ENCODE results near the gene PEX5L.

DNA sequence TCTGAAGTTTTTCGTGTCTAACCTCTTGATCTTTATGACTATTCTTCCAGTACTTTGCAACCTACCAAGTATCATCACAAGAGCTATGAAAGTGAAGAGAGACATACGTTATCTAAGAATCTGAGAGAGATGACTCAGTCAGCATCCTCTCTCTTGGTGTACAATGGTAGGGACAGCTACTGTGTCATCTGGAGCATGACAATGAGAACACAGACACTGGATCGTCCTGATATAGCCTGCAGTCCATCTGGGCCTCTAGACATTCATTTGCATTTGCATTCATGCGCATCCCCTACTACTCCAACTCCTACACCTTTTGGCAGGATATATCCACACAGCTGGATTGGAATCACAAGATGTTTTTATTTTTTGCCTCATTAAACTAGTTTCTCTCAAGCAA is 115.2 kb downstream of the PEX5L start:
- TF ChIP-seq, protein P1, sequence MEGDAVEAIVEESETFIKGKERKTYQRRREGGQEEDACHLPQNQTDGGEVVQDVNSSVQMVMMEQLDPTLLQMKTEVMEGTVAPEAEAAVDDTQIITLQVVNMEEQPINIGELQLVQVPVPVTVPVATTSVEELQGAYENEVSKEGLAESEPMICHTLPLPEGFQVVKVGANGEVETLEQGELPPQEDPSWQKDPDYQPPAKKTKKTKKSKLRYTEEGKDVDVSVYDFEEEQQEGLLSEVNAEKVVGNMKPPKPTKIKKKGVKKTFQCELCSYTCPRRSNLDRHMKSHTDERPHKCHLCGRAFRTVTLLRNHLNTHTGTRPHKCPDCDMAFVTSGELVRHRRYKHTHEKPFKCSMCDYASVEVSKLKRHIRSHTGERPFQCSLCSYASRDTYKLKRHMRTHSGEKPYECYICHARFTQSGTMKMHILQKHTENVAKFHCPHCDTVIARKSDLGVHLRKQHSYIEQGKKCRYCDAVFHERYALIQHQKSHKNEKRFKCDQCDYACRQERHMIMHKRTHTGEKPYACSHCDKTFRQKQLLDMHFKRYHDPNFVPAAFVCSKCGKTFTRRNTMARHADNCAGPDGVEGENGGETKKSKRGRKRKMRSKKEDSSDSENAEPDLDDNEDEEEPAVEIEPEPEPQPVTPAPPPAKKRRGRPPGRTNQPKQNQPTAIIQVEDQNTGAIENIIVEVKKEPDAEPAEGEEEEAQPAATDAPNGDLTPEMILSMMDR (IDR thresholded peaks at IDR 0.05): no peak
- no peak for TF ChIP-seq POLR2A (IDR thresholded peaks at IDR 0.05)

All from stomach (tissue), 4 donors.